Adrenal gland (tissue), 12 donors: Measurements from ENCODE around the gene PSMD14. TPM values are rescaled to one million over a fixed set of nuclear protein-coding genes. Genes with fewer than 3 reads are reported as not detected.

Source experiments
- DNase-seq, 7 donors: peaks; one replicate each; pipeline ENCODE4 v3.0.0-alpha.2; 2019 to 2020
- H3K27ac ChIP-seq, 5 donors: fragments of 200-600 bp; sonication (generic) in 4 of 5; 1 replicate in 3 of 5; 2 replicates in 2 of 5; pipeline versions ENCODE4 v1.5.1 to v1.8.0; 2016 to 2020; ENCODE audit warnings: mild to moderate bottlenecking in 1 of 5
- H3K27me3 ChIP-seq: fragments of 200-600 bp; 2 replicates; pipeline ENCODE4 v1.8.0; 2021
- H3K36me3 ChIP-seq, 2 donors: fragments of 200-600 bp; replicated peaks in 1 of 2; 1 replicate in 1 of 2; 2 replicates in 1 of 2; pipeline versions ENCODE4 v1.5.1 to v1.8.0; 2018 to 2022
- H3K4me1 ChIP-seq, 2 donors: fragments of 200-600 bp; replicated peaks in 1 of 2; 1 replicate in 1 of 2; 2 replicates in 1 of 2; pipeline versions ENCODE4 v1.5.1 to v1.8.0; 2018 to 2021
- H3K4me3 ChIP-seq, 4 donors: fragments of 200-600 bp; sonication (generic) in 3 of 4; one replicate each; pipeline ENCODE4 v1.5.1; 2016 to 2018
- H3K9me3 ChIP-seq, 3 donors: fragments of 200-600 bp; sonication (generic) in 1 of 3; replicated peaks in 1 of 3; 1 replicate in 2 of 3; 2 replicates in 1 of 3; pipeline versions ENCODE4 v1.5.1 to v1.8.0; 2016 to 2021
- POLR2A ChIP-seq, 2 donors: fragments of 450-650 bp; IDR thresholded peaks; one replicate each; pipeline ENCODE4 v1.6.1; 2017; ENCODE audit warnings: antibody characterized with exemption in 2 of 2, mild to moderate bottlenecking in 2 of 2, moderate library complexity in 1 of 2
- WGBS, 4 donors: extraction: QIAGEN DNeasy Blood & Tissue Kit in 2 of 4; methylation state at CpG; one replicate each; pipeline versions ENCODE4 v1.1.5 to v1.1.7; 2013 to 2017; 5-methylcytosine and 5-hydroxymethylcytosine counted together
- intact Hi-C, 2 donors: fragments of 100-400 bp; cut with DNase I; formaldehyde crosslinking; loops; one replicate each; pipeline versions ENCODE4 v1.14.1 to v1.15.0; 2022 to 2023
- polyA plus RNA-seq, 3 donors: library from polyadenylated mRNA; stranded (reverse); fragments of 200-250 nt in 2 of 3; fragments of 350-450 nt in 1 of 3; fragmentation: Illumina TruSeq in 1 of 3; extraction: RNeasy Lipid Tissue Mini Kit (QIAGEN cat#74804) in 1 of 3; gene quantifications; one replicate each; pipeline ENCODE4 v1.2.3, GENCODE V29; 2013 to 2014
- total RNA-seq, 9 donors: library from RNA; depleted of rRNA in 4 of 9; stranded (reverse); fragments of >200 nt in 4 of 9; fragments of 120-200 nt in 1 of 9; fragmentation: NEBNext Ultra II Directional in 1 of 9; extraction: Animal tissue kit (Norgen Biotek cat#: 25700) in 1 of 9; gene quantifications; one replicate each; pipeline versions ENCODE4 v1.1.0 to v1.2.4, GENCODE V29; 2013 to 2023
- TF ChIP-seq, protein P1 (sequence below), 6 experiments: fragments of 450-650 bp in 4 of 6; fragments of 200-600 bp in 2 of 6; sonication (generic) in 1 of 6; IDR thresholded peaks; 1 replicate in 5 of 6; 2 replicates in 1 of 6; pipeline versions ENCODE4 v1.5.1 to v1.8.0; 2016 to 2021; ENCODE audit warnings: antibody characterized with exemption in 6 of 6, mild to moderate bottlenecking in 2 of 6, moderate library complexity in 1 of 6
- donor health status: healthy with polysubstance abuse.
- donor health status: Bipolar disorder and iron deficiency.
- donor health status: DM: yes; HTN: yes; CAD: no.
- donor health status: DM: no; HTN: no; CAD: no.
- donor health status: DM: no; HTN: no; CAD: no.
- donor health status: DM: yes; HTN: yes; CAD: no.

PSMD14 gene
- total and polyA plus RNA-seq, 12 donors, result 19.8 to 182 (median 50.2) TPM

DNA sequence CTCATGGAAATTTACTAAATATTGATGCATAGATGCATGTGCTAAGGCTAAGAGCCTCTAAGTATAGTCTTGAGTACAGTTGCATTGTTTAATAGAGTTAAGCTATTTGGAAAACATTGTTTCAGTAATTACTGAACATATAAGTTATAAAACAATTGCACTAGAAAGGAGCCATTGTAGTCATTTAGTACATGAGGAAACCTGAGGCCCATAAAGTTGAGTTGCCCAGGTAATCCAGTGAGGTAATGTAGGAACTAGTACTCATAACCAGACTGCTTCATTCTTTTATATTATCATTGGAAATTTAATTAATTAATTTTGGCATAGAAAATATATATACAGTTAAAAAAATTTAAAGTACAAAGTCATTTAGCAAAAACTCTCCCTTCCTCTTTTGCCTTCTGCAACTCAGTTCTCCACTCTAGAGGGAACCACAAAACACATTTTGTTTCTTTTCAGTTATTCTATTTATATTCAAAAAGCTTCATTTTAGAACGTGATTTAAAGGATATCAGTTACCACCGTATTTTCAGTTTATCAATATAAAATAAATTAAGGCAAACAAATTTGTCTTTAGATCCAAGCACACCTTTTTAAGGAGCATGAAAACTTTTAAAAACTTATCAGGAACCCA is 80.0 kb downstream of the PSMD14 start:
- TF ChIP-seq POLR2A (IDR thresholded peaks at IDR 0.05), result no peak
- TF ChIP-seq, protein P1, sequence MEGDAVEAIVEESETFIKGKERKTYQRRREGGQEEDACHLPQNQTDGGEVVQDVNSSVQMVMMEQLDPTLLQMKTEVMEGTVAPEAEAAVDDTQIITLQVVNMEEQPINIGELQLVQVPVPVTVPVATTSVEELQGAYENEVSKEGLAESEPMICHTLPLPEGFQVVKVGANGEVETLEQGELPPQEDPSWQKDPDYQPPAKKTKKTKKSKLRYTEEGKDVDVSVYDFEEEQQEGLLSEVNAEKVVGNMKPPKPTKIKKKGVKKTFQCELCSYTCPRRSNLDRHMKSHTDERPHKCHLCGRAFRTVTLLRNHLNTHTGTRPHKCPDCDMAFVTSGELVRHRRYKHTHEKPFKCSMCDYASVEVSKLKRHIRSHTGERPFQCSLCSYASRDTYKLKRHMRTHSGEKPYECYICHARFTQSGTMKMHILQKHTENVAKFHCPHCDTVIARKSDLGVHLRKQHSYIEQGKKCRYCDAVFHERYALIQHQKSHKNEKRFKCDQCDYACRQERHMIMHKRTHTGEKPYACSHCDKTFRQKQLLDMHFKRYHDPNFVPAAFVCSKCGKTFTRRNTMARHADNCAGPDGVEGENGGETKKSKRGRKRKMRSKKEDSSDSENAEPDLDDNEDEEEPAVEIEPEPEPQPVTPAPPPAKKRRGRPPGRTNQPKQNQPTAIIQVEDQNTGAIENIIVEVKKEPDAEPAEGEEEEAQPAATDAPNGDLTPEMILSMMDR (IDR thresholded peaks at IDR 0.05), result no peak
- Histone ChIP-seq H3K27ac (no peak overlapping the region), H3K4me3 (no peak overlapping the region), H3K36me3 (no peaks in the 10 kb centered on the region), H3K9me3 (no peaks in the 10 kb centered on the region), H3K27me3 (no peaks in the 10 kb centered on the region), H3K4me1 (peaks cover 0 to 4% of the 10 kb centered on the region in 2 donors)
- DNase-seq, result no peak
- intact Hi-C loops, result no loop called here
- 70 to 87% (median 85%) methylated on average over 2 of the region's 2 CpGs for WGBS, 4 donors

DNA sequence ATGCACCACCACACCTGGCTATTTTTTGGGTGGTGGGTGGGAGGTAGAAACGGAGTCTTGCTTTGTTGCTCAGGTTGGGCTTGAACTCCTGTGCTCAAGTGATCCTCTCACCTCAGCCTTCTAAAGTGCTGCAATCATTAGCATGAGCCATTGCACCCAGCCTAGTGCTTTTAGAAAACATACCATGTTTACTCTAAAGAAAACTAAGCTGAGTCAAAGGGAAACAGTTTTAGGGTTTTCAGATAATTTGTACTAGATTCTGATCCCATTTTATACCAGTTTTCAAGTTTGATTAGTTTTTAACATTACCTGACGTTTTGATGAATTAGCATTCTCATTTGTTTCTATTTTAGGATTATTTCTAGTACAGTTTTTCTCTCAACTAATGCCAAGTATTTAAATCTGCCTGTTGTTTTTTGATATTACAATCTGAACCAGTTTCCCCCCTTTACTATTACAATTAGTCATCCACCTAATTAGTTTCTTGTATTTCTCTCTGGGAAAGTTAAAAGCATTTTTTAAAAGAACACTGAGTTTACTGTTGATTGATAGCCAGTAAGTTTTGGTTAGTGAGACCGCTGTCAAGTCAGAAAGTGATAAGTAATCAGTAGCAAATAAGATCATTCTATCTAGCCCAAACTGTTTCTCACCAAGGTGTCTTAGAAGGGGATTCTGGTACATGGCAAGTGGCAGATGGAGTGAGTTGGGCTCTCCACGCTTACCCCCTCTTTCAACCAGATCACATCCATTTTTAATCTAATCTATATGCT is 83.7 kb downstream of the PSMD14 start:
- Histone ChIP-seq H3K36me3 (peaks cover 0 to 14% of the 10 kb centered on the region in 2 donors), H3K4me3 (no peak overlapping the region), H3K9me3 (no peaks in the 10 kb centered on the region), H3K27ac (no peak overlapping the region), H3K27me3 (no peaks in the 10 kb centered on the region), H3K4me1 (peaks cover 0 to 4% of the 10 kb centered on the region in 2 donors)
- 86 to 93% (median 88%) methylated on average over 4 of the region's 4 CpGs for WGBS, 4 donors
- no peak for TF ChIP-seq POLR2A (IDR thresholded peaks at IDR 0.05)
- TF ChIP-seq, protein P1 (IDR thresholded peaks at IDR 0.05), result no peak
- intact Hi-C loops, result no loop called here
- DNase-seq, result no peak

DNA sequence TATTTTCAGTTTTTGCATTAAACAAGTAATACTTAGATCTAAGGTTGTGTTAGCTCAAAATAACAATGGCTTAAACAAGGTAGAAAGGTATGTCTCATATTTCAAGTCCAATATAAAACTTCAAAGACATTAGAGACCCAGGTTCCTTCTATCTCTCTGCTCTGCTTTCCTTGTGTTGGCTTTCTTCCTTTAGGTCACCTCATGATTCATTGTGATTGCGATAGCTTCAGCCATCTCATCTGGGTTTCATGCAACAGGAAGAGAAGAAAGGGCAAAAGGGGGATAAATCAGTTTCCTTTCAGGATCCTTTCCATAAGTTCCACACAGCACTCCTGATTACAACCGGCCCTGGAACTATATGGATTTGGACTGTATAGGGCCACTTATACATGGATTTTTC is 91.9 kb downstream of the PSMD14 start:
- intact Hi-C loops, result no loop called here
- Histone ChIP-seq H3K9me3 (no peaks in the 10 kb centered on the region), H3K27ac (no peak overlapping the region), H3K27me3 (no peaks in the 10 kb centered on the region), H3K36me3 (peaks cover 0 to 13% of the 10 kb centered on the region in 2 donors), H3K4me1 (no peaks in the 10 kb centered on the region), H3K4me3 (no peak overlapping the region)
- no peak for DNase-seq
- WGBS, 4 donors, result 99 to 100% (median 100%) methylated on average over 2 of the region's 2 CpGs
- TF ChIP-seq, protein P1 (IDR thresholded peaks at IDR 0.05), result no peak
- no peak for TF ChIP-seq POLR2A (IDR thresholded peaks at IDR 0.05)

DNA sequence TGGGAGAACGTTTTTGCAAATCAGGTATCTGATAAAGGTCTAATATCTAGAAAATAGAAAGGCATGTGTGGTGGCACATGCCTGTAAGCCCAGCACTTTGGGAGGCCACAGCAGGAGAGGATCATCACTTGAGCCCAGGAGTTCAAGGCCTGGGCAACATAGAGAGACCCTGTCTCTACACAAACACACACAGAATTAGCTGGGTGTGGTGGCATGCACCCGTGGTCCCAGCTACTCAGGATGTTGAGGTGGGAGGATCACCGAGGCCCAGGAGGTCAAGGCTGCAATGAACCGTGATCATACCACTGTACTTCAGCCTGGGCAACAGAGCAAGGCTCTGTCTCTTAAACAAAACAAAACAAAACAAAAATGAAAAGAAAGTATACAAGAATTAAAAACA is 94.1 kb downstream of the PSMD14 start:
- TF ChIP-seq, protein P1 (IDR thresholded peaks at IDR 0.05), result no peak
- TF ChIP-seq POLR2A (IDR thresholded peaks at IDR 0.05), result no peak
- H3K4me1 ChIP-seq, result no peaks in the 10 kb centered on the region
- intact Hi-C loops, result no loop called here
- H3K36me3 ChIP-seq, result no peaks in the 10 kb centered on the region
- 87 to 99% (median 93%) methylated on average over 4 of the region's 4 CpGs for WGBS, 4 donors
- H3K27ac ChIP-seq, result no peak overlapping the region
- H3K9me3 ChIP-seq, result no peaks in the 10 kb centered on the region
- DNase-seq, result no peak
- H3K27me3 ChIP-seq, result no peaks in the 10 kb centered on the region
- no peak overlapping the region for H3K4me3 ChIP-seq
